ENCODE results near the gene NEUROD2.

Gene NEUROD2

DNA sequence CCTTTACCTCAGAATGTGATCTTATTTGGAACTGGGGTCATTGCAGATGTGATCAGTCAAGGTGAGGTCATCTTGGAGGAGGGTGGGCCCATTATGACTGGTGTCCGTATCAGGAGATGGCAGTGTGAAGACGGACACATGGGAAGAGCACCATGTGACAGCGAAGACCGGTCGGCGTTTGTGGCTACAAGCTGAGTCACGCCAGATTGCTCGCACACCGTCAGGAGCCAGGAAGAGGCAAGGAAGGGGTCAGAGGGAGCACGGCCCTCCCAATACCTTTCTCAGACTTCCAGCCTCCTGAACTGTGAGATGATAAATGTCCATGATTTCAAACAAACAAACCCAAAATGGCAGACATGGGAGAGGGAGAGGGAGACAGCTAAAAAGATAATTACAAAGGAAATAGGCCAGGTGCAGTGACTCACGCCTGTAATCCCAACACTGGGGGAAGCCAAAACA lies 42.4 kb upstream of the NEUROD2 start:
- H3K4me3 ChIP-seq (ENCODE audit: low read depth, low read length) = no peak overlapping the region
- TF ChIP-seq, protein P1, sequence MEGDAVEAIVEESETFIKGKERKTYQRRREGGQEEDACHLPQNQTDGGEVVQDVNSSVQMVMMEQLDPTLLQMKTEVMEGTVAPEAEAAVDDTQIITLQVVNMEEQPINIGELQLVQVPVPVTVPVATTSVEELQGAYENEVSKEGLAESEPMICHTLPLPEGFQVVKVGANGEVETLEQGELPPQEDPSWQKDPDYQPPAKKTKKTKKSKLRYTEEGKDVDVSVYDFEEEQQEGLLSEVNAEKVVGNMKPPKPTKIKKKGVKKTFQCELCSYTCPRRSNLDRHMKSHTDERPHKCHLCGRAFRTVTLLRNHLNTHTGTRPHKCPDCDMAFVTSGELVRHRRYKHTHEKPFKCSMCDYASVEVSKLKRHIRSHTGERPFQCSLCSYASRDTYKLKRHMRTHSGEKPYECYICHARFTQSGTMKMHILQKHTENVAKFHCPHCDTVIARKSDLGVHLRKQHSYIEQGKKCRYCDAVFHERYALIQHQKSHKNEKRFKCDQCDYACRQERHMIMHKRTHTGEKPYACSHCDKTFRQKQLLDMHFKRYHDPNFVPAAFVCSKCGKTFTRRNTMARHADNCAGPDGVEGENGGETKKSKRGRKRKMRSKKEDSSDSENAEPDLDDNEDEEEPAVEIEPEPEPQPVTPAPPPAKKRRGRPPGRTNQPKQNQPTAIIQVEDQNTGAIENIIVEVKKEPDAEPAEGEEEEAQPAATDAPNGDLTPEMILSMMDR (IDR thresholded peaks at IDR 0.05; ENCODE audit: borderline replicate concordance, insufficient read depth, low read depth, low read length) = no peak

DNA sequence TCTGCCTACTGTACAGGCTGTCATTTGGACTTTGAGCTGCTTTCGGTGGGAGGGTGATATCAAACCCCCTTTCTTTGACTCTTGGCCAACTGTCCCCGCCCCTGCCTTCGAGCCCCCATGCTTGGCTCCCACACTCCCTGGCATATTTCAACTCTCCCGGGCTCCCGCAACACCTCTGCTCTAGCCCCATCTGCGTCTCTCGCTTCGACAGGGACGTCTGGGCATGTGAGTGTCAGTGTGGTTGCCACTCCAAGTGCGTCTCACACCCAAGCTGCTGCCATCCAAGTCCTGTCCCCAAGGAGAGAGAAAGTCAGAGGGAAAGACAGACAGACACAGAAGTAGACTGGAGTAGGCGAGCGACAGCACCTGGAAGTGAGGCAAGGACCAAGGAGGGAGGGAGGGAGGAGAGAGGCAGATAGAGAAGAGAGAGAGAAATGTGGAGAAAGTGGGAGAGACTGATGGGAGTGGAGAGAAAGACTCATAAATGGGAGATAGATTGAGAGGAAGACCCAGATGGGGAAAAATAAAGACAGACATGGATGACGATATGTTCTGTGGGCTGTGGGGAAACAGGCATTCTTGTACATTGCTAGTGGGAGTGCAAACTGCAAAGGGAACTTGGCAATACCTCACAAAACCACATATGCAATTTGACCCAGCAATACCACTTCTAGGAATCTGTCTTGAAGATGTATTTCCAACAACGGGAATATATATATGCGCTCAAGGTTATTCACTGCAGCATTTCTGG lies 41.1 kb upstream of the NEUROD2 start:
- TF ChIP-seq, protein P1 (IDR thresholded peaks at IDR 0.05; ENCODE audit: borderline replicate concordance, insufficient read depth, low read depth, low read length) = no peak
- no peak overlapping the region for H3K4me3 ChIP-seq (ENCODE audit: low read depth, low read length)

DNA sequence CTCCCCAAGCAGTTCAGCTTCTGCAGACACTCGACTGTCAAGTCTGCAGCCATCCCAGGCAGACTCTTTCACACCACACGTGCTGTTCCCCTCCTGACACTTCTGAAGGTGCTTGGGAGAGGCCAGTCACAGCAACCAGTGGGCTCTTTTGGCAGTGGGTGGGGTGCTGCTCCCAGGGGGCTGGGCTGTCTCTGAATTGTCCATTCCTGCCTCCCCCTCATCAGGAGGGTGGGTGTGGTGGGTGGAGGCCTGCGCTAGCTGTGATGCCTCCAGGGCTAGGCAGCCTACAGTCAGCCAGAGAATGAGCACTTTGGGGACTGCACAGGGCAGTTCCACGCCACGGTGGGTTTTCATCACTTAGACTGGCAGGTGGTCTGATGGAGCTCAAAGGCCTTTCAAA lies 39.5 kb upstream of the NEUROD2 start:
- TF ChIP-seq, protein P1 (IDR thresholded peaks at IDR 0.05; ENCODE audit: borderline replicate concordance, insufficient read depth, low read depth, low read length) = no peak
- H3K4me3 ChIP-seq (ENCODE audit: low read depth, low read length) = no peak overlapping the region

DNA sequence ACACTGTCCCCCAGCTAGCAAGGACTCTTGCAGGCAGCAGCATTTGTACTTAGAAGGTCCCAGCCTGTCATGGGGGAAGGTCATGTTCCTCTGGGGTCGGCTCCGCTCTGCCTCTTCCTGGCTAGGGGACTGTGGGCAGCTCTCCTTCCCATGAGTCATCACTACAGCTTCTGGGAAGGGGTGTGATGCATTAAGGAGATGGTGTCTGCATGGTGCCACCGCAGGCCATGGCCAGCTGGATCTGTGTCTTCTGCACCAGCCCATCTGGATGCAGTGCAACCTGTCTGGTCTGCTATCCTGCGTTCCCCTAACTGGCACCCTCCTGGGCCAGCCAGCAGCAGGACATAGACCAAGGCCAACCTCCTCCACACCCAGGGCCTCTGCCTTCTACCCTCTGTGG lies 35.6 kb upstream of the NEUROD2 start:
- TF ChIP-seq, protein P1 (IDR thresholded peaks at IDR 0.05; ENCODE audit: borderline replicate concordance, insufficient read depth, low read depth, low read length) = no peak
- H3K4me3 ChIP-seq (ENCODE audit: low read depth, low read length) = no peak overlapping the region

DNA sequence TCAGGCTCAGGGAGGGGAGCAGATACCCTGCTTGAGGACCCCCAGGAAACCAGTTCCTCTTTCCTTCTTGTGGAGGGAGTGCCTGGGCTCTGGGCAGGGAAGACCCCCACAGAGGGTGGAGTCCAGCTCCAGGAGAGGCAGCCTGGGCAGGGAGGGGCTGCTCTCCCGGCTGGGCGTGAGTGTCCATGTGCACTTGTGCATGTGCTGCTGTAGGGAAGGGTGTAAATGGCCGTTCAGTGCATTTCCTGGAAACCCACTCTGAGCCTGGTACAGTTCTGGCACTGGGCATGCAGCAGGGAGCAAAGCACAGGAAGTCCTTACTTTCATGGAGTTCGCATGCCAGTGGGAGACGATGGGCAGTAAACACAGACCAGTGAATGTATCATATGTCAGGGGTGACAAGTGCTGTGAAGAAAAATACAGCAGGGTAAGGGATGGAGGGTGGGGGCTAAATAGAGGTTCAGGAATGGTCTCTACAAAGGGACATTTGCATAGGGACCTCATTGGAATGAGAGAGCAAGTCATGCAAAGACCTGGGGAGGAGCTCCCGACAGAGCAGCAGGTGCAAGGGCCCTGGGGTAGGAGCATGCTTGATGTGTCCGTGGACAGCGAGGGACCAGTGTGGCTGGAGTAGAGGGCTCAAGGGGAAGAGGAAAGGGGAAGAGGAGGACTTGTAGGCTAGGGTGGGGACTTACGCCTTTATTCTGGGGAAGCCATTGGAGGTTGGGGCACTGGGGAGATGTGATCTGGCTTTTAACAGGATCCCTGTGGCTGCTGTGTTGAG lies 34.8 kb upstream of the NEUROD2 start:
- TF ChIP-seq, protein P1 (IDR thresholded peaks at IDR 0.05; ENCODE audit: borderline replicate concordance, insufficient read depth, low read depth, low read length) = no peak

DNA sequence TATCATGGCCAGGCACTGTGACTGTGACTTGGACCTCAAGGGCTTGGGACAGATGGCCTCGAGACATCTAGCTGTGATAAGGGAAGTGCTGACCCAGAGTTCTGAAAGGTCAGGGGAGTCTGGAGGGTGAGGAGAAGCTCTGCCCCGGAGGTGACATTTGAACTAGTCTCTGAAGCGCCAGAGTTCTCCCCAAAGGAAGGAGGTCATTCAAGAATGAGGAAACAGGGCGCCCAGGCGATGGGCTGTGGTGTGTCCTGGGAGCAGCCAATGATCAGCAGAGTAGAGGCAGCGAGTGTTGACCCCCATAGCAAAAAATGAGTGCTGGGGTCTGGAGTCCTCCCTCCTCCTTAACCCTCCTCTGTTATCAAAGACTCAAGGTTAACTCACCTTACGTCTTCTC lies 34.2 kb upstream of the NEUROD2 start:
- TF ChIP-seq, protein P1 (IDR thresholded peaks at IDR 0.05; ENCODE audit: borderline replicate concordance, insufficient read depth, low read depth, low read length) = no peak
- no peak overlapping the region for H3K4me3 ChIP-seq (ENCODE audit: low read depth, low read length)

More for the DNA sequence above, 34.8 kb upstream of the NEUROD2 start:
- no peak overlapping the region for H3K4me3 ChIP-seq (ENCODE audit: low read depth, low read length)

Measured in GM12875 (cell line).